HepG2 (cell line): Measurements from ENCODE around the gene WDR45B. TPM values are rescaled to one million over a fixed set of nuclear protein-coding genes. Genes with fewer than 3 reads are reported as not detected.
A peak's percentile ranks its signal among the peaks of the same experiment; 100 is the strongest.

Source experiments
- ATAC-seq: fragments of 200-7000 bp; cut with Tn5 transposase; 3 replicates; pipeline ENCODE4 v1.9.1; 2020; ENCODE audit warnings: mild to moderate bottlenecking, moderate library complexity
- BruUV-seq: library from RNA; stranded (reverse); fragments of 400-500 nt; replicated peaks from 2 replicates; lab custom pipeline; 2021; lab: Mats Ljungman, UMichigan
- CTCF ChIA-PET: fragments of 300-600 bp; formaldehyde crosslinking; extraction: SDS; loops from one replicate; lab custom pipeline; 2021; ENCODE audit warnings: low total read pairs, inconsistent platforms, low intra/inter-chr PET ratio; lab: Yijun Ruan, JAX
- POLR2A ChIA-PET: fragments of 350-600 bp; sonication (Branson Sonifier 250); formaldehyde crosslinking; loops from one replicate; lab custom pipeline; 2020; ENCODE audit warnings: antibody characterized with exemption, inconsistent platforms; lab: Yijun Ruan, JAX
- DNase-seq: peaks from one replicate; pipeline ENCODE4 v3.0.0-alpha.2; 2015; ENCODE audit warnings: low spot score
- FAIRE-seq: peaks from 3 replicates; lab custom pipeline; 2011; peaks lifted over from hg19 to GRCh38; lab: Jason Lieb, UNC
- H2AFZ ChIP-seq: one replicate; pipeline ENCODE4 v1.6.1; 2011; ENCODE audit warnings: low read length, inconsistent platforms
- H3K27ac ChIP-seq: fragments of 300-600 bp; 3 replicates; pipeline ENCODE4 v1.8.0; 2011; ENCODE audit warnings: mixed run types, mild to moderate bottlenecking, mixed read lengths, low read length, inconsistent platforms; ENCODE audit not compliant: insufficient read depth; ENCODE audit errors: extremely low read length
- H3K27me3 ChIP-seq, 2 experiments: fragments of 200-600 bp in 1 of 2; 2 replicates in 1 of 2; 3 replicates in 1 of 2; pipeline versions ENCODE4 v1.6.0 to v1.8.0; 2011; ENCODE audit warnings: low read length in 2 of 2, mild to moderate bottlenecking in 2 of 2, moderate library complexity in 2 of 2, inconsistent platforms in 1 of 2; ENCODE audit not compliant: insufficient read depth in 2 of 2, control insufficient read depth in 1 of 2
- H3K36me3 ChIP-seq, 2 experiments: fragments of 200-600 bp in 1 of 2; replicated peaks in 1 of 2; 2 replicates in 1 of 2; 3 replicates in 1 of 2; pipeline versions ENCODE4 v1.5.1 to v1.8.0; 2011; ENCODE audit warnings: low read length in 2 of 2, inconsistent platforms in 1 of 2; ENCODE audit not compliant: insufficient read depth in 2 of 2, control insufficient read depth in 1 of 2
- H3K4me1 ChIP-seq: 2 replicates; pipeline ENCODE4 v1.5.1; 2012; ENCODE audit warnings: low read length, inconsistent platforms; ENCODE audit not compliant: insufficient read depth
- H3K4me2 ChIP-seq: 2 replicates; pipeline ENCODE4 v1.6.0; 2011; ENCODE audit warnings: low read depth, low read length, inconsistent platforms
- H3K4me3 ChIP-seq, 3 experiments: fragments of 200-600 bp in 1 of 3; sonication (generic), shearing (Covaris generic) in 1 of 3; replicated peaks in 1 of 3; 2 replicates each; pipeline ENCODE4 v1.5.1; 2011 to 2016; ENCODE audit warnings: low read length in 3 of 3, inconsistent platforms in 2 of 3, low read depth in 2 of 3, mild to moderate bottlenecking in 2 of 3, control low read depth in 1 of 3, mixed read lengths in 1 of 3; ENCODE audit not compliant: insufficient read depth in 1 of 3
- H3K79me2 ChIP-seq: one replicate; pipeline ENCODE4 v1.6.1; 2011; ENCODE audit warnings: low read length, inconsistent platforms; ENCODE audit not compliant: insufficient read depth
- H3K9ac ChIP-seq: 2 replicates; pipeline ENCODE4 v1.6.0; 2011; ENCODE audit warnings: mild to moderate bottlenecking, low read depth, low read length, inconsistent platforms; ENCODE audit not compliant: insufficient read depth
- H3K9me3 ChIP-seq: 2 replicates; pipeline ENCODE4 v1.5.1; 2012; ENCODE audit warnings: mild to moderate bottlenecking, low read length
- H4K20me1 ChIP-seq: 2 replicates; pipeline ENCODE4 v1.6.0; 2011; ENCODE audit warnings: inconsistent platforms, mild to moderate bottlenecking, low read length, moderate library complexity; ENCODE audit not compliant: insufficient read depth
- CBX1 ChIP-seq: IDR thresholded peaks from one replicate; pipeline ENCODE4 v1.6.1; 2016; ENCODE audit warnings: antibody characterized with exemption, low read depth
- ELF3 ChIP-seq: IDR thresholded peaks from 2 replicates; pipeline ENCODE4 v1.6.1; 2016; ENCODE audit warnings: missing genetic modification reagents, missing compliant biosample characterization
- FOXC1 ChIP-seq: sonication (generic); formaldehyde crosslinking; IDR thresholded peaks from 2 replicates; pipeline ENCODE4 v1.8.0; 2022; ENCODE audit warnings: mild to moderate bottlenecking, missing genetic modification reagents, borderline replicate concordance
- FOXP4 ChIP-seq: sonication (generic); formaldehyde crosslinking; IDR thresholded peaks from 2 replicates; pipeline ENCODE4 v1.4.0; 2020; ENCODE audit warnings: missing genetic modification reagents
- HIC2 ChIP-seq: sonication (generic); formaldehyde crosslinking; IDR thresholded peaks from 2 replicates; pipeline ENCODE4 v1.9.0; 2022; ENCODE audit warnings: low read depth, missing genetic modification reagents
- MLX ChIP-seq: IDR thresholded peaks from 2 replicates; pipeline ENCODE4 v1.6.1; 2016
- POLR2A ChIP-seq, 2 experiments: IDR thresholded peaks; 2 replicates each; pipeline ENCODE4 v1.6.1; 2011; ENCODE audit warnings: low read depth in 2 of 2, low read length in 2 of 2, mild to moderate bottlenecking in 1 of 2, moderate library complexity in 1 of 2; ENCODE audit not compliant: insufficient read depth in 1 of 2
- RFX1 ChIP-seq: fragments of 450-650 bp; IDR thresholded peaks from 2 replicates; pipeline ENCODE4 v1.6.1; 2017
- THAP11 ChIP-seq: IDR thresholded peaks from 2 replicates; pipeline ENCODE4 v1.6.1; 2016; ENCODE audit warnings: missing biosample characterization, missing genetic modification reagents
- THAP7 ChIP-seq: sonication (generic); formaldehyde crosslinking; IDR thresholded peaks from 2 replicates; pipeline ENCODE4 v1.8.1; 2023; ENCODE audit warnings: mild to moderate bottlenecking, missing genetic modification reagents
- THRA ChIP-seq: sonication (generic); formaldehyde crosslinking; IDR thresholded peaks from 2 replicates; pipeline ENCODE4 v1.4.0; 2020; ENCODE audit warnings: missing genetic modification reagents, borderline replicate concordance
- ZNF362 ChIP-seq: sonication (generic); formaldehyde crosslinking; IDR thresholded peaks from 2 replicates; pipeline ENCODE4 v1.4.0; 2020; ENCODE audit warnings: missing genetic modification reagents, mild to moderate bottlenecking, borderline replicate concordance
- ZNF572 ChIP-seq: sonication (generic); formaldehyde crosslinking; IDR thresholded peaks from 2 replicates; pipeline ENCODE4 v1.5.1; 2020; ENCODE audit warnings: mild to moderate bottlenecking, missing genetic modification reagents
- ZNF883 ChIP-seq: sonication (generic); formaldehyde crosslinking; IDR thresholded peaks from 2 replicates; pipeline ENCODE4 v1.5.1; 2020; ENCODE audit warnings: mild to moderate bottlenecking, missing genetic modification reagents; ENCODE audit errors: not compliant biosample characterization
- WGBS: methylation state at CpG from one replicate; pipeline ENCODE4 v1.1.6; 2017; ENCODE audit warnings: low lambda C conversion rate; 5-methylcytosine and 5-hydroxymethylcytosine counted together
- in situ Hi-C: cut with HindIII; loops from 2 replicates; pipeline ENCODE4 v1.10.0; 2017; ENCODE audit warnings: low pct_unique_long_range_greater_than_20kb; ENCODE audit not compliant: extremely low pct_ligation_motif_present
- intact Hi-C: fragments of 100-400 bp; cut with micrococcal nuclease; formaldehyde crosslinking; loops from one replicate; pipeline ENCODE4 v1.10.0; 2022; ENCODE audit not compliant: unreplicated experiment
- polyA plus RNA-seq, 8 experiments: library from polyadenylated mRNA; depleted of rRNA in 3 of 8; stranded (reverse) in 7 of 8; unstranded in 1 of 8; fragments of >200 nt; fragmentation: Illumina TruSeq in 4 of 8; extraction: Trizol in 4 of 8; gene quantifications; 2 replicates each; pipeline versions ENCODE4 v1.2.1 to v1.2.3, GENCODE V29; 2011 to 2016; ENCODE audit warnings: low read depth in 4 of 8, missing spikeins in 1 of 8, mixed read lengths in 1 of 8; ENCODE audit not compliant: insufficient read depth in 1 of 8
- total RNA-seq, 5 experiments: library from RNA; depleted of rRNA; stranded (reverse); fragments of >200 nt; fragmentation: Illumina TruSeq; extraction: Trizol; gene quantifications; 2 replicates each; pipeline ENCODE4 v1.2.3, GENCODE V29; 2016; ENCODE audit warnings: low read depth in 1 of 5

WDR45B gene
- total and polyA plus RNA-seq, 2 of the 13 experiments (the other 11 are each of a cell fraction or from before 2014, with no cell fraction given), result 86.2 to 155 TPM

- Histone ChIP-seq H3K4me3 (no peak overlapping the region), H2AFZ (no peak overlapping the region), H3K27ac (peak overlapping the region; percentile 87), H3K79me2 (peaks cover 79% of the 10 kb centered on the region), H3K4me1 (peaks cover 91% of the 10 kb centered on the region), H4K20me1 (peaks cover 29% of the 10 kb centered on the region; the same call in 1 of the 2 replicates), H3K36me3 (peaks cover 19 to 53% of the 10 kb centered on the region in 2 experiments), H3K9me3 (no peaks in the 10 kb centered on the region), H3K4me2 (peak overlapping the region; percentile 52), H3K9ac (0 out of 2 replicates have a peak overlapping the region, but pooled peaks have one; percentile 12), H3K27me3 (no peaks in the 10 kb centered on the region)
- POLR2A ChIA-PET, result no interaction called here
- in situ Hi-C loops (no loop called here), intact Hi-C loops (no loop called here)
- no peak for DNase-seq
- CTCF ChIA-PET, result no interaction called here
- ATAC-seq, result no peak
- WGBS, result 72% methylated on average over 18 of the region's 18 CpGs
- BruUV-seq, result no TSS peak
- FAIRE-seq, result no peak
- peak; percentile 74; the same call in 1 of the 2 replicates for TF ChIP-seq ZNF362 (CRISPR knock-in tag)
- peak; percentile 76 for TF ChIP-seq FOXP4 (CRISPR knock-in tag)
- TF ChIP-seq POLR2A (IDR thresholded peaks at IDR 0.05; ENCODE audit: insufficient read depth in 1 of 2, low read depth in 2 of 2, low read length in 2 of 2), result 0 out of 4 replicates have a peak, but pooled peaks of 1 of the 2 experiments have one; percentile 18
- 0 out of 2 replicates have a peak, but pooled peaks have one; percentile 17 for TF ChIP-seq MLX (CRISPR knock-in tag)
- no peak for TF ChIP-seq RFX1
- 0 out of 2 replicates have a peak, but pooled peaks have one; percentile 37 for TF ChIP-seq ELF3 (CRISPR knock-in tag)
- TF ChIP-seq ZNF883 (CRISPR knock-in tag), result peak; percentile 28
- TF ChIP-seq ZNF572 (CRISPR knock-in tag), result 0 out of 2 replicates have a peak, but pooled peaks have one; percentile 48
- TF ChIP-seq FOXC1 (CRISPR knock-in tag), result 0 out of 2 replicates have a peak, but pooled peaks have one; percentile 7
- peak; percentile 92 for TF ChIP-seq HIC2
- 0 out of 2 replicates have a peak, but pooled peaks have one; percentile 37 for TF ChIP-seq THRA (CRISPR knock-in tag)
- TF ChIP-seq THAP11 (CRISPR knock-in tag), result peak; percentile 20; the same call in 1 of the 2 replicates
- TF ChIP-seq THAP7 (CRISPR knock-in tag), result no peak
- TF ChIP-seq CBX1, result no peak
Observed at GRCh38 chr17:82566129-82566960, 81.9 kb downstream of the WDR45B start.
